Measurements from ENCODE around the gene ADCY5. TPM values are rescaled to one million over a fixed set of nuclear protein-coding genes. Genes with fewer than 3 reads are reported as not detected.

The ADCY5 gene
- total RNA-seq, 1 experiment from 2014 or later, result 0.24 TPM

DNA sequence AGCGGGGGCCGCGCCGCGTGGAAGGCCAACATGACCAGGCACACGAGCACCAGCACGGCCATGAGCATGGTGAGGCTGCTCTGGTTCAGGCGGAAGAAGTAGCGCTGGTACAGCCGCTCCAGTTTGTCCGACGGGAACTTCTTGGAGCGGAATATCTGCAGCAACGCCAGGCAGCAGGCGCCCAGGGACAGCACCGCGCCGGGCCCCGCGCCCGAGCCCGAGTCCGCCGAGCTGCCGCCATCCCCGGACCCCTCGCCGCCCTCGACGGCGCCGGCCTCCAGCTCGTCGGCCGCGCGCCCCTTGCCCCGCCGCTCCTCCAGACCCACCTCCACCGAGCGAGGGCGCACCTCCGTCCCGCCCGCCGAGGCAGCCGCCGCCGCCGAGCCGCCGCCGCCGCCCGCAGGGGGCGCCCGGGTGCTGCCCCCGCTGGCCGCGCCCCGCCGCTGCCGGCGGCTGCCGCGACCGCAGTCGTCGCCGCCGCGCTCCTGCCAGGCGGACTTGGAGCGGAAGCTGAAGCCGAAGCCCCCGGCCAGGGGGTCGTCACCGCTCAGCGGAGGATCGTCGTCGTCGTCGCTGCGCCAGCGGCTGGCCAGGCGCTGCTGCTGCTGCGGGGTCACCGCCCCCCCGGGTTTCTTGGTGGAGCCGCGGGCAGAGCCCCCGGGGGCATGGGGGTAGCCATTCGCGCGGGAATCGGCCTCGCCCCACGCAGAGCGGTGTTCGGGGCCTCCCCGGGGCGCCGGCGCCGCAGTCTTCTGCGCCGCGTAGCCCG, 957 bp downstream of the ADCY5 start:
- no TSS peak for BruUV-seq (replicated peaks)
- H3K4me2 ChIP-seq, result no peak overlapping the region

DNA sequence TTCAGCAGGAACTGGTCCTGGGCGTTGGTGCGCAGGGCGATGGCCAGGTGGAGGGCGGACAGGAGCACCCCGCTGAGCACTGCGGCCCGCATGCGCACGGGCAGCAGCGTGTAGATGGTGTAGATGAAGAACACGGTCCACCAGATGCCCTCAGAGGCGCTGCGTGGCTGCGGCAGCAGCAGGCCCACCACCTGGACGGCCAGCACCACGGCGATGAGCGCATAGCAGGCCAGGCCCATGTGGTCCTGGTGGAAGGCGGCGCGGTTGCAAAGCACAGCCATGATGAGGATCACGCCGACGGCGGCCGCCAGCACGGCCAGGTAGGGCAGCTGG, 1.5 kb downstream of the ADCY5 start:
- BruUV-seq (replicated peaks), result no TSS peak
- ChIA-PET CTCF (no interaction called here), POLR2A (ENCODE audit: unreplicated experiment) (no interaction called here)
- Histone ChIP-seq H3K27ac (no peak overlapping the region), H3K79me2 (ENCODE audit: low read depth) (no peaks in the 10 kb centered on the region), H3K4me1 (replicated peaks; ENCODE audit: insufficient read depth) (0 out of 2 replicates have a peak, but pooled peaks cover 8% of the 10 kb centered on the region), H3K27me3 (ENCODE audit: insufficient read depth, low read depth) (no peaks in the 10 kb centered on the region), H3K4me3 (no peak overlapping the region), H3K36me3 (ENCODE audit: low read depth) (no peaks in the 10 kb centered on the region), H4K20me1 (ENCODE audit: insufficient read depth) (no peaks in the 10 kb centered on the region), H3K4me2 (no peak overlapping the region), H3K9me3 (ENCODE audit: insufficient read depth, low read depth) (no peaks in the 10 kb centered on the region), H3F3A (ENCODE audit: insufficient read depth, low read depth) (no peaks in the 10 kb centered on the region), H3K9me2 (ENCODE audit: insufficient read depth) (no peaks in the 10 kb centered on the region), H2AFZ (no peak overlapping the region)
- TF ChIP-seq EZH2 (IDR thresholded peaks at IDR 0.05; ENCODE audit: low read depth) (no peak), CTCF (conservative IDR thresholded peaks at IDR 0.05) (no peak)
- intact Hi-C loops (cut with micrococcal nuclease; ENCODE audit: unreplicated experiment), result no loop called here
- no peak for DNase-seq

More for the DNA sequence above, 957 bp downstream of the ADCY5 start:
- CTCF ChIA-PET, result no interaction called here
- Histone ChIP-seq H3K9me3 (ENCODE audit: insufficient read depth, low read depth) (no peaks in the 10 kb centered on the region), H3K27me3 (ENCODE audit: insufficient read depth, low read depth) (no peaks in the 10 kb centered on the region), H3K4me3 (no peak overlapping the region), H3K36me3 (ENCODE audit: low read depth) (no peaks in the 10 kb centered on the region), H3F3A (ENCODE audit: insufficient read depth, low read depth) (no peaks in the 10 kb centered on the region), H3K27ac (no peak overlapping the region), H2AFZ (no peak overlapping the region), H3K79me2 (ENCODE audit: low read depth) (no peaks in the 10 kb centered on the region), H3K9me2 (ENCODE audit: insufficient read depth) (no peaks in the 10 kb centered on the region), H3K4me1 (replicated peaks; ENCODE audit: insufficient read depth) (0 out of 2 replicates have a peak, but pooled peaks cover 8% of the 10 kb centered on the region), H4K20me1 (ENCODE audit: insufficient read depth) (no peaks in the 10 kb centered on the region)
- POLR2A ChIA-PET (ENCODE audit: unreplicated experiment), result no interaction called here
- TF ChIP-seq CTCF (conservative IDR thresholded peaks at IDR 0.05), result no peak
- no peak for TF ChIP-seq EZH2 (IDR thresholded peaks at IDR 0.05; ENCODE audit: low read depth)
- intact Hi-C loops (cut with micrococcal nuclease; ENCODE audit: unreplicated experiment), result no loop called here
- DNase-seq, result no peak

DNA sequence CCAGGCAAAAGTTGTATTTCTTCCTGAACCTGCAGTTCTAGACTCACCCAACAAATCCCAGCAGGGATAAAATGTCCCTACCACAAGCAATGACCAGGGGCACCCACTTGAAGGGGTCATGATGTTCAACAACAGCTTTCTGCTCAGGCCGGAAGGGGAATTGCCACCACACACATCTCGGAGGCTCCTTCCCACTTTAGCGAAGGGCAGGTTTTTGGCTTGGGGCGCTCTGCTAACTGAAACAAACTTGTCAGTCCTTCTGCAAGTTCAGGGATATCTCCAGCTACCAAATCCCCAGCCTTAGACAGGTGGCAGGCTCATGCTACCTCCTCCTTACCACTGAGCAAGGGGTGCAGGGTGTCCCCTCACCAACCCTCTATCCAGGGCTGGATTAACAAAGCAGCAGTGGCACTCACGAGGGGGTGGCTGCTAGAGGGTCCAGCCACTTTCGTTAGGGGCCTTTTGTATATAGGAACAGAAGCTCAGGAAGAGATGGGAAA, 2.2 kb downstream of the ADCY5 start:
- no peaks in the 10 kb centered on the region for H3K9me2 ChIP-seq (ENCODE audit: insufficient read depth)
- intact Hi-C loops (cut with micrococcal nuclease; ENCODE audit: unreplicated experiment), result no loop called here
- no peaks in the 10 kb centered on the region for H3K27me3 ChIP-seq (ENCODE audit: insufficient read depth, low read depth)
- no peak overlapping the region for H3K4me3 ChIP-seq
- no TSS peak for BruUV-seq (replicated peaks)
- H3K4me1 ChIP-seq (replicated peaks; ENCODE audit: insufficient read depth), result 0 out of 2 replicates have a peak, but pooled peaks cover 8% of the 10 kb centered on the region
- POLR2A ChIA-PET (ENCODE audit: unreplicated experiment), result no interaction called here
- no peaks in the 10 kb centered on the region for H3K79me2 ChIP-seq (ENCODE audit: low read depth)
- TF ChIP-seq EZH2 (IDR thresholded peaks at IDR 0.05; ENCODE audit: low read depth), result no peak
- TF ChIP-seq CTCF (conservative IDR thresholded peaks at IDR 0.05), result no peak
- no peak overlapping the region for H3K4me2 ChIP-seq
- CTCF ChIA-PET, result no interaction called here
- no peak overlapping the region for H2AFZ ChIP-seq
- no peaks in the 10 kb centered on the region for H3F3A ChIP-seq (ENCODE audit: insufficient read depth, low read depth)
- H3K27ac ChIP-seq, result no peak overlapping the region
- no peaks in the 10 kb centered on the region for H3K36me3 ChIP-seq (ENCODE audit: low read depth)
- no peak for DNase-seq
- H3K9me3 ChIP-seq (ENCODE audit: insufficient read depth, low read depth), result no peaks in the 10 kb centered on the region
- no peaks in the 10 kb centered on the region for H4K20me1 ChIP-seq (ENCODE audit: insufficient read depth)
